Keratinocyte (primary cell): ENCODE results near the gene SLC35A1. TPM values are rescaled to one million over a fixed set of nuclear protein-coding genes. Genes with fewer than 3 reads are reported as not detected.

ENCODE experiments used
- DNase-seq: peaks from one replicate; pipeline ENCODE4 v3.0.0-alpha.2; 2011; ENCODE audit warnings: low read depth, missing footprints, low spot score
- FAIRE-seq: peaks from 2 replicates; lab custom pipeline; 2011; peaks lifted over from hg19 to GRCh38; lab: Jason Lieb, UNC
- H2AFZ ChIP-seq: 2 replicates; pipeline ENCODE4 v1.6.0; 2012; ENCODE audit warnings: low read length, control low read depth, inconsistent platforms; ENCODE audit not compliant: control insufficient read depth
- H3K27ac ChIP-seq: 2 replicates; pipeline ENCODE4 v1.5.1; 2011; ENCODE audit warnings: low read length; ENCODE audit not compliant: control insufficient read depth, insufficient read depth
- H3K27me3 ChIP-seq: 3 replicates; pipeline ENCODE4 v1.6.0; 2011; ENCODE audit warnings: low read length; ENCODE audit not compliant: control insufficient read depth, insufficient read depth; ENCODE audit errors: extremely low read depth
- H3K36me3 ChIP-seq, 2 experiments: 2 replicates in 1 of 2; 3 replicates in 1 of 2; pipeline ENCODE4 v1.5.1; 2011; ENCODE audit warnings: low read length in 2 of 2, mild to moderate bottlenecking in 1 of 2; ENCODE audit not compliant: control insufficient read depth in 2 of 2, insufficient read depth in 2 of 2; ENCODE audit errors: extremely low read depth in 1 of 2
- H3K4me1 ChIP-seq: 3 replicates; pipeline ENCODE4 v1.5.1; 2011; ENCODE audit warnings: low read length; ENCODE audit not compliant: control insufficient read depth, insufficient read depth; ENCODE audit errors: extremely low read depth
- H3K4me2 ChIP-seq: 3 replicates; pipeline ENCODE4 v1.6.0; 2011; ENCODE audit warnings: low read depth, low read length; ENCODE audit not compliant: control insufficient read depth, insufficient read depth; ENCODE audit errors: extremely low read depth
- H3K4me3 ChIP-seq, 3 experiments: fragments of 200-600 bp in 1 of 3; sonication (generic) in 1 of 3; 2 replicates in 2 of 3; 3 replicates in 1 of 3; pipeline ENCODE4 v1.5.1; 2011 to 2016; ENCODE audit warnings: low read length in 3 of 3, mild to moderate bottlenecking in 3 of 3, control low read depth in 2 of 3, inconsistent platforms in 1 of 3, low read depth in 1 of 3, mixed read lengths in 1 of 3, mixed run types in 1 of 3, moderate library complexity in 1 of 3; ENCODE audit not compliant: control insufficient read depth in 2 of 3, insufficient read depth in 2 of 3; ENCODE audit errors: extremely low read depth in 1 of 3
- H3K79me2 ChIP-seq: 2 replicates; pipeline ENCODE4 v1.6.0; 2012; ENCODE audit warnings: low read length; ENCODE audit not compliant: control insufficient read depth, insufficient read depth
- H3K9ac ChIP-seq: 3 replicates; pipeline ENCODE4 v1.6.0; 2011; ENCODE audit warnings: low read length; ENCODE audit not compliant: control insufficient read depth, insufficient read depth; ENCODE audit errors: extremely low read depth
- H3K9me1 ChIP-seq: 3 replicates; pipeline ENCODE4 v1.6.0; 2011; ENCODE audit warnings: low read length; ENCODE audit not compliant: control insufficient read depth, insufficient read depth; ENCODE audit errors: extremely low read depth
- H3K9me3 ChIP-seq: 2 replicates; pipeline ENCODE4 v1.5.1; 2012; ENCODE audit warnings: low read depth, low read length; ENCODE audit not compliant: control insufficient read depth
- H4K20me1 ChIP-seq: 3 replicates; pipeline ENCODE4 v1.6.0; 2011; ENCODE audit warnings: low read length; ENCODE audit not compliant: control insufficient read depth, insufficient read depth; ENCODE audit errors: extremely low read depth
- EZH2 ChIP-seq: IDR thresholded peaks from one replicate; pipeline ENCODE4 v1.6.1; 2012; ENCODE audit warnings: inconsistent platforms, mild to moderate bottlenecking, low read length, moderate library complexity
- dilution Hi-C: fragments of 300-500 bp; cut with MboI; formaldehyde crosslinking; loops from one replicate; pipeline ENCODE4 v1.7.0; 2020; ENCODE audit warnings: low sequenced_read_pairs; ENCODE audit not compliant: extremely low pct_ligation_motif_present
- polyA plus RNA-seq, 5 experiments: library from polyadenylated mRNA; depleted of rRNA in 3 of 5; stranded (reverse) in 3 of 5; stranded (forward) in 1 of 5; unstranded in 1 of 5; fragments of >200 nt; gene quantifications; 1 replicate in 1 of 5; 2 replicates in 3 of 5; 3 replicates in 1 of 5; pipeline versions ENCODE4 v1.2.1 to v1.2.3, GENCODE V29; 2011 to 2012; ENCODE audit warnings: missing spikeins in 2 of 5, low read depth in 1 of 5, low replicate concordance in 1 of 5
- TF ChIP-seq, protein P1 (sequence below), 3 experiments: IDR thresholded peaks in 1 of 3; conservative IDR thresholded peaks in 1 of 3; optimal IDR thresholded peaks in 1 of 3; 2 replicates in 2 of 3; 3 replicates in 1 of 3; pipeline versions ENCODE3 to v1.5.1; 2011; ENCODE audit warnings: low read length in 3 of 3, mild to moderate bottlenecking in 3 of 3, moderate library complexity in 2 of 3, control low read depth in 1 of 3, inconsistent platforms in 1 of 3; ENCODE audit not compliant: insufficient read depth in 2 of 3; ENCODE audit errors: extremely low read depth in 1 of 3

SLC35A1 gene
- polyA plus RNA-seq, 1 donor (not counting 4 experiments of a cell fraction or from before 2014, with no cell fraction given), result 25.1 TPM

DNA sequence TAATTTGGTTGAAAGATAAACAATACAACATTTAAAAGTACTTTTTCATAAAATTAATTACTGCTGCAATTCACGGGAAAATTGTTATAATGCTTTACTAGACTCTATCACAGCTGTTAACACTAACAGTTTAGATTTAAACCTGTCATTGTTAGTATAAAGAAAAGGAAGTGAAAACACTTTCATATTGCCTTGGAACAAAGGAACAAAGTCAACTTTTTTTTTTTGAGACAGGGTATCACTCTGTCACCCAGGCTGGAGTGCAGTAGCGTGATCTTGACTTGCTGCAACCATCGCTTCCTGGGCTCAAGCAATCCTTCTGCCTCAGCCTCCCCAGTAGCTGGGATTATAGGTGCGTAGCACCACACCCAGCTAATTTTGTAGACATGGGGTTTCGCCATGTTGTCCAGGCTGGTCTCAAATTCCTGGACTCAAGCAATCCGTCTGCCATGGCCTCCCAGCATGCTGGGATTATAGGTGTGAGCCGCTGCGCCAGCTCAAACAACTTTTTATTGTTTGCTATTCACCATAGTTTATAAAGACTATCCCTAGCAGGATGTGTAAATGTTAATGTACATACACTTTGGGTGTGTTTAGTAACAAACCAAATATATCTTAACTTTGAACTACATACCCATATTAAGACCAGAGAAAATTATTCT lies 22.1 kb downstream of the SLC35A1 start:
- H3K36me3 ChIP-seq, result peaks cover 0 to 4% of the 10 kb centered on the region in 2 experiments
- H3K9me1 ChIP-seq, result no peaks in the 10 kb centered on the region
- TF ChIP-seq EZH2, result no peak
- TF ChIP-seq, protein P1, sequence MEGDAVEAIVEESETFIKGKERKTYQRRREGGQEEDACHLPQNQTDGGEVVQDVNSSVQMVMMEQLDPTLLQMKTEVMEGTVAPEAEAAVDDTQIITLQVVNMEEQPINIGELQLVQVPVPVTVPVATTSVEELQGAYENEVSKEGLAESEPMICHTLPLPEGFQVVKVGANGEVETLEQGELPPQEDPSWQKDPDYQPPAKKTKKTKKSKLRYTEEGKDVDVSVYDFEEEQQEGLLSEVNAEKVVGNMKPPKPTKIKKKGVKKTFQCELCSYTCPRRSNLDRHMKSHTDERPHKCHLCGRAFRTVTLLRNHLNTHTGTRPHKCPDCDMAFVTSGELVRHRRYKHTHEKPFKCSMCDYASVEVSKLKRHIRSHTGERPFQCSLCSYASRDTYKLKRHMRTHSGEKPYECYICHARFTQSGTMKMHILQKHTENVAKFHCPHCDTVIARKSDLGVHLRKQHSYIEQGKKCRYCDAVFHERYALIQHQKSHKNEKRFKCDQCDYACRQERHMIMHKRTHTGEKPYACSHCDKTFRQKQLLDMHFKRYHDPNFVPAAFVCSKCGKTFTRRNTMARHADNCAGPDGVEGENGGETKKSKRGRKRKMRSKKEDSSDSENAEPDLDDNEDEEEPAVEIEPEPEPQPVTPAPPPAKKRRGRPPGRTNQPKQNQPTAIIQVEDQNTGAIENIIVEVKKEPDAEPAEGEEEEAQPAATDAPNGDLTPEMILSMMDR (optimal IDR thresholded peaks at IDR 0.05 in 1 of 3, IDR thresholded peaks at IDR 0.05 in 1 of 3, conservative IDR thresholded peaks at IDR 0.05 in 1 of 3; ENCODE audit: extremely low read depth in 1 of 3, insufficient read depth in 2 of 3, low read length in 3 of 3), result no peak
- no peaks in the 10 kb centered on the region for H3K4me1 ChIP-seq
- no peak overlapping the region for H3K9ac ChIP-seq
- no peak for FAIRE-seq
- H3K4me3 ChIP-seq, result no peak overlapping the region
- no peaks in the 10 kb centered on the region for H3K9me3 ChIP-seq
- H2AFZ ChIP-seq, result no peak overlapping the region
- no peak overlapping the region for H3K4me2 ChIP-seq
- no peak overlapping the region for H3K27ac ChIP-seq
- H3K27me3 ChIP-seq, result no peaks in the 10 kb centered on the region
- H4K20me1 ChIP-seq, result no peaks in the 10 kb centered on the region
- dilution Hi-C loops, result no loop called here
- no peaks in the 10 kb centered on the region for H3K79me2 ChIP-seq
- no peak for DNase-seq

DNA sequence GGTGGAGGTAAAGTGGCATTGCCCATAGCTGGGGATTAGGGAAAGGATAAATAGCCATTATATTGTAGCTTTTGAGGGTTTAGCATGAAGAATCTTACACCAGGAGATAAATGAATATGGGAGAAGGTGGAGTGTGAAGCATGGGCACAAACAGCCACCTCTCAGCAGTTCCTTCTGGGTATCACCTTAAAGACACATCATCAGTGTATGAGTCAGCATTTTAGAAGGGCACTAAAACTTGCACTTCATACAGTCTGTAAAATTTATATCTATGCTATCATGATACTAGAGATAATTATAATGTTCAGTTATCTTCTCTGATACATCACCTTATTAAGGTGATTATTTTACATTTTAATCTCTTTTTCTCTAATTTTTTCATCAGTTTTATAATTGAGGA lies 25.3 kb downstream of the SLC35A1 start:
- Histone ChIP-seq H4K20me1 (no peaks in the 10 kb centered on the region), H3K4me3 (no peak overlapping the region), H3K27ac (no peak overlapping the region), H3K79me2 (no peaks in the 10 kb centered on the region), H2AFZ (no peak overlapping the region), H3K9me3 (no peaks in the 10 kb centered on the region), H3K4me2 (no peak overlapping the region), H3K27me3 (no peaks in the 10 kb centered on the region), H3K4me1 (no peaks in the 10 kb centered on the region), H3K36me3 (peaks cover 0 to 4% of the 10 kb centered on the region in 2 experiments), H3K9me1 (no peaks in the 10 kb centered on the region), H3K9ac (no peak overlapping the region)
- DNase-seq, result no peak
- no peak for FAIRE-seq
- dilution Hi-C loops, result no loop called here
- TF ChIP-seq, protein P1 (optimal IDR thresholded peaks at IDR 0.05 in 1 of 3, IDR thresholded peaks at IDR 0.05 in 1 of 3, conservative IDR thresholded peaks at IDR 0.05 in 1 of 3; ENCODE audit: extremely low read depth in 1 of 3, insufficient read depth in 2 of 3, low read length in 3 of 3), result no peak
- TF ChIP-seq EZH2, result no peak
